ENCODE measurements around the gene NEK6.

The NEK6 gene

GRCh38 chr9:124351672-124352468 is 94.1 kb downstream of the NEK6 start:
- in situ Hi-C loops (cut with MboI; ENCODE audit: low sequenced_read_pairs) = no loop called here

- in situ Hi-C loops (cut with MboI; ENCODE audit: low sequenced_read_pairs) = no loop called here
Measured at GRCh38 chr9:124352616-124353015, 94.9 kb downstream of the NEK6 start.

- in situ Hi-C loops (cut with MboI; ENCODE audit: low sequenced_read_pairs) = no loop called here
Measured at GRCh38 chr9:124353166-124353768, 95.5 kb downstream of the NEK6 start.

GRCh38 chr9:124353811-124354274 is 96.1 kb downstream of the NEK6 start:
- in situ Hi-C loops (cut with MboI; ENCODE audit: low sequenced_read_pairs) = no loop called here

GRCh38 chr9:124354346-124355038 is 96.7 kb downstream of the NEK6 start:
- in situ Hi-C loops (cut with MboI; ENCODE audit: low sequenced_read_pairs) = no loop called here

- in situ Hi-C loops (cut with MboI; ENCODE audit: low sequenced_read_pairs) = no loop called here
Measured at GRCh38 chr9:124355039-124355940, 97.5 kb downstream of the NEK6 start.

DNA sequence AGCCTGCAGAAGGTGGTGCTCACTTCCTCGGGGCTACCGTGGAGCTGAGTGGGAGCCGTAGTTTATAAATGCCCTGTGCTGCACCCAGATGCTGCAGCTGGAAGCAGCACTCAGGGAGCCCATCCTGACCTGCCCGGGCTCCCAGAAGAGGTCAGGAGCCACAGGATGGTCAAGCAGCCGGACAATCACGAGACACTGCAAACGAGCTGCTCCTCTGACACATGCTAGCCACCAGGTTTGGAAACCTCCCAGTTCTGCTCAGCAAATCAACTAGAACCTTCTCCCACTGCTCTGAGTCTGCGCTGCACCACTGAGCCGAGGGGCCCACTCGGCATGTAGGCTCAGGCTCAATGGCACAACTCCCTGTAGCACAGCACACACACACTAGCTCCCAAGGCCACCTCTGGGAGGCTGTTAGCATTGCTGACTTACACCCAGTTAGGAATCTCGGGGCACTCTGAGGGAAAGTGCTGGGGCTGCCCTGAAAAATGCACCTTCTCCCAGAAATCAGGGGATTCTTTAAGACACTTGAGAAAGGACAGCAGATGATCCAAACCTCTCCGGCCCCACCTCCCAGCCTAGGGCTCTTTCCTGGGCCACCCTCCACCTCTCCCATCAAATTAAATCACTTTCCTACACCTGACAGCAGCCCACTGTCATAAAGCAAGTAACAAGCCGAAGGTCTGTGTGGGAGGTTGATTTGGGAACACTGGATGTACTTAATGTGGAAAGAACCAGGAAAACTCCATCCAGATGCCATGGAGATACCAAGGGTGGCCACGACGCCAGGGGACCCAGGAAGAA is 98.4 kb downstream of the NEK6 start:
- in situ Hi-C loops (cut with MboI; ENCODE audit: low sequenced_read_pairs) = no loop called here

- in situ Hi-C loops (cut with MboI; ENCODE audit: low sequenced_read_pairs) = no loop called here
Measured at GRCh38 chr9:124356745-124357390, 99.1 kb downstream of the NEK6 start.

- in situ Hi-C loops (cut with MboI; ENCODE audit: low sequenced_read_pairs) = no loop called here
Measured at GRCh38 chr9:124357721-124358361, 100.1 kb downstream of the NEK6 start.

DNA sequence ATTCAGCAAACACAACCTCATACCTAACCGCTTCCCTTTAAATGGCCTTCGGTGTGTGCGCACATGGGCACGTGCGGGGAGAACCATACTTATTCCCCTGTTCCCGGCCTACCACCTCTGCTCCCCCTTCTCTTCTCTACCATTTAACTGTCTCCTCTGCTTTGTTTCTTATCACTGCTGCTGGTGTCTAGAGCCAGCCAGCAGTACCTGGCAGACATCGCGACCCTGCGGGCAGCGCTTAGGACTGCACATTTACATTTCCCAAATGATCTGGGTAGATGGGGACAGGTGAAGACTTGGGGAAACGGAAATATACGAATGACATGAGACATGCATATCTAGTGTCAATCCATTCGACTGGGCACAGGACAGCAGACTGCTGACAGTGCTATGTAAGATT is 100.9 kb downstream of the NEK6 start:
- in situ Hi-C loops (cut with MboI; ENCODE audit: low sequenced_read_pairs) = no loop called here

GRCh38 chr9:124359426-124359825 is 101.7 kb downstream of the NEK6 start:
- in situ Hi-C loops (cut with MboI; ENCODE audit: low sequenced_read_pairs) = no loop called here

- in situ Hi-C loops (cut with MboI; ENCODE audit: low sequenced_read_pairs) = no loop called here
Measured at GRCh38 chr9:124359855-124360678, 102.3 kb downstream of the NEK6 start.

DNA sequence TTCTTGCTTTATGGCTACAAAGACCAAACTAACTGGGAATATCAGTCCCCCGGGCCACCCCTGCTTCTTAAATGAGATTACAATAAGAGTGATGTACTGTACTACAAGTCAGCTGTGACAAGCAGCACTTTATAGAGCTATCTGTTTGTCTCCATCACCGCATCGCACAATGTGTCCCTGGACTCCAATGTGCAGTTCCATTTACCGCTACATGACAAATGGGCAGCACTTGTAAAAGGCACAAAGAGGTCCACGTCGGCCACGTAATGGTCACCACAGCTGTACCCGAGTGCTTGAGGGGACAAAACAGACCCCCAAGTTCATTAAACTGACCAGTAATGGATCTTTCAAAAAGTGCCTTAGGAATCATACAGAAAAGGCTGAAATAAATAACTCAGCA is 103.4 kb downstream of the NEK6 start:
- in situ Hi-C loops (cut with MboI; ENCODE audit: low sequenced_read_pairs) = no loop called here

- in situ Hi-C loops (cut with MboI; ENCODE audit: low sequenced_read_pairs) = no loop called here
Measured at GRCh38 chr9:124363326-124364096, 105.8 kb downstream of the NEK6 start.

DNA sequence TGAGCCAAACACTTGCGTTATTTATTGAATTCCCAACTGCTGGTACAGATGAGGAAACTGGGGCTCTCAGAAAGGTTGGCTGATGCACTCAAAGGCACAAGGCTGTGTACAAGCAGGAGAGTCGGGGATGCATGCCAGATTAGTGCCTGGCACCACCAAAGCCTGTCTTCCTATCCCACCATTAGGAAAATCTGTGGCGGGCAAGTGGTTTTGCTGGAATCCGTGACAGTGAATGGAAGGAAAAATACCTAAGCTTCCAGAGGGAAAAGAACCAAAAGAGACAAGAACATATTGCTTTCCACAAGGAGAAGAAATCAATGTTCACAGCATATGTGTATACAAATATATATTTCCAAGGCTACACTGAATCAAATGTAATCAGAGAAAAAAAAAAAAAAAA is 106.4 kb downstream of the NEK6 start:
- in situ Hi-C loops (cut with MboI; ENCODE audit: low sequenced_read_pairs) = no loop called here

GRCh38 chr9:124365036-124365435 is 107.3 kb downstream of the NEK6 start:
- in situ Hi-C loops (cut with MboI; ENCODE audit: low sequenced_read_pairs) = no loop called here

GRCh38 chr9:124366476-124367220 is 108.9 kb downstream of the NEK6 start:
- in situ Hi-C loops (cut with MboI; ENCODE audit: low sequenced_read_pairs) = no loop called here
